GM20431 (cell line): Measurements from ENCODE around the gene C1QA.

Experiments
- in situ Hi-C: fragments of 300-500 bp; cut with MseI, MboI; formaldehyde crosslinking; loops from one replicate; pipeline ENCODE4 v1.15.0; 2020; ENCODE audit warnings: low sequenced_read_pairs; ENCODE audit not compliant: unreplicated experiment

C1QA gene

GRCh38 chr1:22636353-22636752 is at the start of gene C1QA:
C1QA (plus strand) TSS chr1:22636628; CDS start chr1:22637617, 989 bp downstream.
- in situ Hi-C loops, result loop anchor here (25.0 kb wide), 1 partner anchor 499 kb away; the partner anchor contains the start of gene WNT4

- in situ Hi-C loops, result no loop called here
Measured at GRCh38 chr1:22587247-22587646, 49.2 kb upstream of the C1QA start.

- in situ Hi-C loops, result no loop called here
Measured at GRCh38 chr1:22588899-22589422, 47.5 kb upstream of the C1QA start.

GRCh38 chr1:22591576-22591975 is 44.9 kb upstream of the C1QA start:
- in situ Hi-C loops, result no loop called here

GRCh38 chr1:22592051-22592450 is 44.4 kb upstream of the C1QA start:
- in situ Hi-C loops, result no loop called here

- in situ Hi-C loops, result no loop called here
Measured at GRCh38 chr1:22592919-22593790, 43.3 kb upstream of the C1QA start.

GRCh38 chr1:22594396-22594795 is 42.0 kb upstream of the C1QA start:
- in situ Hi-C loops, result no loop called here

- in situ Hi-C loops, result no loop called here
Measured at GRCh38 chr1:22595108-22595507, 41.3 kb upstream of the C1QA start.

- in situ Hi-C loops, result no loop called here
Measured at GRCh38 chr1:22597301-22597965, 39.0 kb upstream of the C1QA start.

- in situ Hi-C loops, result no loop called here
Measured at GRCh38 chr1:22597996-22598395, 38.4 kb upstream of the C1QA start.

- in situ Hi-C loops, result no loop called here
Measured at GRCh38 chr1:22598736-22599135, 37.7 kb upstream of the C1QA start.

GRCh38 chr1:22600071-22600816 is 36.2 kb upstream of the C1QA start:
- in situ Hi-C loops, result no loop called here

- in situ Hi-C loops, result no loop called here
Measured at GRCh38 chr1:22600817-22601605, 35.4 kb upstream of the C1QA start.

- in situ Hi-C loops, result no loop called here
Measured at GRCh38 chr1:22601610-22602009, 34.8 kb upstream of the C1QA start.

- in situ Hi-C loops, result no loop called here
Measured at GRCh38 chr1:22602060-22602740, 34.2 kb upstream of the C1QA start.

- in situ Hi-C loops, result no loop called here
Measured at GRCh38 chr1:22606161-22606560, 30.3 kb upstream of the C1QA start.

GRCh38 chr1:22607154-22607553 is 29.3 kb upstream of the C1QA start:
- in situ Hi-C loops, result no loop called here

- in situ Hi-C loops, result no loop called here
Measured at GRCh38 chr1:22608361-22608760, 28.1 kb upstream of the C1QA start.

- in situ Hi-C loops, result no loop called here
Measured at GRCh38 chr1:22609291-22609690, 27.1 kb upstream of the C1QA start.
